Neural cell (in vitro differentiated cells): Measurements from ENCODE around the gene SLC1A2. TPM values are rescaled to one million over a fixed set of nuclear protein-coding genes. Genes with fewer than 3 reads are reported as not detected.

ENCODE experiments used
- H2AFZ ChIP-seq: fragments of 200-600, 300-800 bp; sonication (generic), shearing (Covaris generic); 2 replicates; pipeline ENCODE4 v1.6.0; 2014; ENCODE audit warnings: low read depth, mild to moderate bottlenecking, antibody characterized with exemption, low read length, moderate library complexity
- H3F3A ChIP-seq: fragments of 200-600 bp; shearing (Covaris generic); 2 replicates; pipeline ENCODE4 v1.6.1; 2016; ENCODE audit warnings: mild to moderate bottlenecking, moderate library complexity, mixed read lengths, antibody characterized with exemption, low read length; ENCODE audit not compliant: insufficient read depth, poor library complexity, severe bottlenecking
- H3K27ac ChIP-seq: fragments of 200-600, 300-800 bp; sonication (generic), shearing (Covaris generic); 2 replicates; pipeline ENCODE4 v1.5.1; 2014; ENCODE audit warnings: mild to moderate bottlenecking, low read length, moderate library complexity
- H3K27me3 ChIP-seq: fragments of 300-800, 200-600 bp; sonication (generic), shearing (Covaris generic); 2 replicates; pipeline ENCODE4 v1.6.0; 2014; ENCODE audit warnings: mild to moderate bottlenecking, low read depth, low read length, moderate library complexity; ENCODE audit not compliant: insufficient read depth
- H3K36me3 ChIP-seq: fragments of 300-800, 200-600 bp; sonication (generic), shearing (Covaris generic); 2 replicates; pipeline ENCODE4 v1.5.1; 2014; ENCODE audit warnings: mild to moderate bottlenecking, antibody characterized with exemption, low read length, moderate library complexity; ENCODE audit not compliant: insufficient read depth
- H3K4me2 ChIP-seq: fragments of 300-800, 200-600 bp; sonication (generic), shearing (Covaris generic); 2 replicates; pipeline ENCODE4 v1.6.0; 2014; ENCODE audit warnings: mild to moderate bottlenecking, low read length
- H3K4me3 ChIP-seq: fragments of 300-800, 200-600 bp; sonication (generic), shearing (Covaris generic); 2 replicates; pipeline ENCODE4 v1.5.1; 2014; ENCODE audit warnings: mild to moderate bottlenecking, low read length, moderate library complexity
- H3K79me2 ChIP-seq: fragments of 200-600 bp; shearing (Covaris generic); replicated peaks from 2 replicates; pipeline ENCODE4 v1.6.0; 2014; ENCODE audit warnings: mild to moderate bottlenecking, low read length, moderate library complexity; ENCODE audit not compliant: insufficient read depth
- H3K9ac ChIP-seq: fragments of 300-800, 200-600 bp; sonication (generic), shearing (Covaris generic); 2 replicates; pipeline ENCODE4 v1.6.1; 2016; ENCODE audit warnings: mild to moderate bottlenecking, low read length, mixed read lengths
- H3K9me2 ChIP-seq: fragments of 200-600 bp; shearing (Covaris generic); 2 replicates; pipeline ENCODE4 v1.6.1; 2016; ENCODE audit warnings: mild to moderate bottlenecking, low read length, mixed read lengths; ENCODE audit not compliant: insufficient read depth
- H3K9me3 ChIP-seq: fragments of 200-600, 300-800 bp; sonication (generic), shearing (Covaris generic); 2 replicates; pipeline ENCODE4 v1.6.1; 2016; ENCODE audit warnings: mild to moderate bottlenecking, mixed run types, low read length, moderate library complexity, mixed read lengths
- H4K20me1 ChIP-seq: fragments of 200-600 bp; shearing (Covaris generic); 2 replicates; pipeline ENCODE4 v1.6.1; 2016; ENCODE audit warnings: mild to moderate bottlenecking, mixed run types; ENCODE audit not compliant: insufficient read depth
- EP300 ChIP-seq: fragments of 450-650 bp; conservative IDR thresholded peaks from 2 replicates; pipeline ENCODE4 v1.6.1; 2014; ENCODE audit warnings: antibody characterized with exemption, mild to moderate bottlenecking, moderate library complexity; ENCODE audit not compliant: poor library complexity, severe bottlenecking
- EZH2 ChIP-seq: fragments of 200-600, 300-800 bp; shearing (Covaris generic), sonication (generic); IDR thresholded peaks from 2 replicates; pipeline ENCODE4 v1.6.1; 2014; ENCODE audit warnings: antibody characterized with exemption, low read length, borderline replicate concordance, mild to moderate bottlenecking; ENCODE audit not compliant: insufficient read depth, poor library complexity, severe bottlenecking
- MXI1 ChIP-seq: fragments of 450-650 bp; conservative IDR thresholded peaks from 2 replicates; pipeline ENCODE4 v1.6.1; 2014; ENCODE audit warnings: antibody characterized with exemption, mild to moderate bottlenecking; ENCODE audit not compliant: poor library complexity, severe bottlenecking
- POLR2AphosphoS5 ChIP-seq: IDR thresholded peaks from 2 replicates; pipeline ENCODE4 v1.6.1; 2012
- RAD21 ChIP-seq: fragments of 450-650 bp; conservative IDR thresholded peaks from 2 replicates; pipeline ENCODE4 v1.6.1; 2014; ENCODE audit warnings: antibody characterized with exemption, mild to moderate bottlenecking, moderate library complexity
- SMC3 ChIP-seq: fragments of 450-650 bp; conservative IDR thresholded peaks from 2 replicates; pipeline ENCODE4 v1.6.1; 2014; ENCODE audit warnings: antibody characterized with exemption, mild to moderate bottlenecking, moderate library complexity; ENCODE audit not compliant: poor library complexity
- TAF1 ChIP-seq: IDR thresholded peaks from 2 replicates; pipeline ENCODE4 v1.6.1; 2012; ENCODE audit warnings: low read depth
- polyA plus RNA-seq: library from polyadenylated mRNA; depleted of rRNA; stranded (reverse); fragments of >200 nt; gene quantifications from 2 replicates; pipeline ENCODE4 v1.2.3, GENCODE V29; 2014
- TF ChIP-seq, protein P1 (sequence below): IDR thresholded peaks from 2 replicates; pipeline ENCODE4 v1.6.1; 2012; ENCODE audit warnings: borderline replicate concordance
- TF ChIP-seq, protein P2 (sequence below): fragments of 450-650 bp; IDR thresholded peaks from 2 replicates; pipeline ENCODE4 v1.5.1; 2014; ENCODE audit warnings: antibody characterized with exemption, mild to moderate bottlenecking, moderate library complexity; ENCODE audit not compliant: poor library complexity, severe bottlenecking

The SLC1A2 gene
- polyA plus RNA-seq, 1 donor from 2014 or later: 134 TPM

DNA sequence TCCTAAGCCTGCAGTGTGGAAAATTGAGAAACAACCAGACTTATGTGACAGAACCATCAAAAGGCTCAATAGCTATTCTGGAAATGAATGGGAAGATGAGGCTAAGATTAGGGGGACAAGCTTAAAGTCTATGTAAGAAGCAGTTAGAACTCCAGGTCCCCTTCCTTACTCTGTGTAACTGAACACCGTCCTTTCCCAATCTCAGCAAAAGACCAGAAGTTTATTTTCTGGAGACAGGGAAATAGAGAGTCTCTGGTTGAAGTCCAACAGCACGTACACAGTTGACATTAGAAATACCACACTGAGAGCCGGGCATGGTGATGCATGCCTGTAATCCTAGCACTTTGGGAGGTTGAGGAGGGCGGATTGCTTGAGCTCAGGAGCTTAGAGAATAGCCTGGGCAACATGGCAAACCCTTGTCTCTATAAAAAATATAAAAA lies 186.4 kb downstream of the SLC1A2 start:
- Histone ChIP-seq H4K20me1 (no peaks in the 10 kb centered on the region), H3K36me3 (no peaks in the 10 kb centered on the region), H3K9me3 (no peaks in the 10 kb centered on the region), H3K9ac (no peak overlapping the region), H3K79me2 (no peaks in the 10 kb centered on the region), H2AFZ (no peak overlapping the region), H3K27ac (no peak overlapping the region), H3F3A (no peaks in the 10 kb centered on the region), H3K9me2 (no peaks in the 10 kb centered on the region), H3K4me3 (no peak overlapping the region), H3K27me3 (no peaks in the 10 kb centered on the region), H3K4me2 (no peak overlapping the region)
- no peak for TF ChIP-seq EP300
- no peak for TF ChIP-seq TAF1
- no peak for TF ChIP-seq SMC3
- TF ChIP-seq MXI1: no peak
- no peak for TF ChIP-seq RAD21
- TF ChIP-seq, protein P1, sequence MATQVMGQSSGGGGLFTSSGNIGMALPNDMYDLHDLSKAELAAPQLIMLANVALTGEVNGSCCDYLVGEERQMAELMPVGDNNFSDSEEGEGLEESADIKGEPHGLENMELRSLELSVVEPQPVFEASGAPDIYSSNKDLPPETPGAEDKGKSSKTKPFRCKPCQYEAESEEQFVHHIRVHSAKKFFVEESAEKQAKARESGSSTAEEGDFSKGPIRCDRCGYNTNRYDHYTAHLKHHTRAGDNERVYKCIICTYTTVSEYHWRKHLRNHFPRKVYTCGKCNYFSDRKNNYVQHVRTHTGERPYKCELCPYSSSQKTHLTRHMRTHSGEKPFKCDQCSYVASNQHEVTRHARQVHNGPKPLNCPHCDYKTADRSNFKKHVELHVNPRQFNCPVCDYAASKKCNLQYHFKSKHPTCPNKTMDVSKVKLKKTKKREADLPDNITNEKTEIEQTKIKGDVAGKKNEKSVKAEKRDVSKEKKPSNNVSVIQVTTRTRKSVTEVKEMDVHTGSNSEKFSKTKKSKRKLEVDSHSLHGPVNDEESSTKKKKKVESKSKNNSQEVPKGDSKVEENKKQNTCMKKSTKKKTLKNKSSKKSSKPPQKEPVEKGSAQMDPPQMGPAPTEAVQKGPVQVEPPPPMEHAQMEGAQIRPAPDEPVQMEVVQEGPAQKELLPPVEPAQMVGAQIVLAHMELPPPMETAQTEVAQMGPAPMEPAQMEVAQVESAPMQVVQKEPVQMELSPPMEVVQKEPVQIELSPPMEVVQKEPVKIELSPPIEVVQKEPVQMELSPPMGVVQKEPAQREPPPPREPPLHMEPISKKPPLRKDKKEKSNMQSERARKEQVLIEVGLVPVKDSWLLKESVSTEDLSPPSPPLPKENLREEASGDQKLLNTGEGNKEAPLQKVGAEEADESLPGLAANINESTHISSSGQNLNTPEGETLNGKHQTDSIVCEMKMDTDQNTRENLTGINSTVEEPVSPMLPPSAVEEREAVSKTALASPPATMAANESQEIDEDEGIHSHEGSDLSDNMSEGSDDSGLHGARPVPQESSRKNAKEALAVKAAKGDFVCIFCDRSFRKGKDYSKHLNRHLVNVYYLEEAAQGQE: no peak
- TF ChIP-seq, protein P2, sequence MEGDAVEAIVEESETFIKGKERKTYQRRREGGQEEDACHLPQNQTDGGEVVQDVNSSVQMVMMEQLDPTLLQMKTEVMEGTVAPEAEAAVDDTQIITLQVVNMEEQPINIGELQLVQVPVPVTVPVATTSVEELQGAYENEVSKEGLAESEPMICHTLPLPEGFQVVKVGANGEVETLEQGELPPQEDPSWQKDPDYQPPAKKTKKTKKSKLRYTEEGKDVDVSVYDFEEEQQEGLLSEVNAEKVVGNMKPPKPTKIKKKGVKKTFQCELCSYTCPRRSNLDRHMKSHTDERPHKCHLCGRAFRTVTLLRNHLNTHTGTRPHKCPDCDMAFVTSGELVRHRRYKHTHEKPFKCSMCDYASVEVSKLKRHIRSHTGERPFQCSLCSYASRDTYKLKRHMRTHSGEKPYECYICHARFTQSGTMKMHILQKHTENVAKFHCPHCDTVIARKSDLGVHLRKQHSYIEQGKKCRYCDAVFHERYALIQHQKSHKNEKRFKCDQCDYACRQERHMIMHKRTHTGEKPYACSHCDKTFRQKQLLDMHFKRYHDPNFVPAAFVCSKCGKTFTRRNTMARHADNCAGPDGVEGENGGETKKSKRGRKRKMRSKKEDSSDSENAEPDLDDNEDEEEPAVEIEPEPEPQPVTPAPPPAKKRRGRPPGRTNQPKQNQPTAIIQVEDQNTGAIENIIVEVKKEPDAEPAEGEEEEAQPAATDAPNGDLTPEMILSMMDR: no peak
- TF ChIP-seq POLR2AphosphoS5: no peak
- no peak for TF ChIP-seq EZH2

DNA sequence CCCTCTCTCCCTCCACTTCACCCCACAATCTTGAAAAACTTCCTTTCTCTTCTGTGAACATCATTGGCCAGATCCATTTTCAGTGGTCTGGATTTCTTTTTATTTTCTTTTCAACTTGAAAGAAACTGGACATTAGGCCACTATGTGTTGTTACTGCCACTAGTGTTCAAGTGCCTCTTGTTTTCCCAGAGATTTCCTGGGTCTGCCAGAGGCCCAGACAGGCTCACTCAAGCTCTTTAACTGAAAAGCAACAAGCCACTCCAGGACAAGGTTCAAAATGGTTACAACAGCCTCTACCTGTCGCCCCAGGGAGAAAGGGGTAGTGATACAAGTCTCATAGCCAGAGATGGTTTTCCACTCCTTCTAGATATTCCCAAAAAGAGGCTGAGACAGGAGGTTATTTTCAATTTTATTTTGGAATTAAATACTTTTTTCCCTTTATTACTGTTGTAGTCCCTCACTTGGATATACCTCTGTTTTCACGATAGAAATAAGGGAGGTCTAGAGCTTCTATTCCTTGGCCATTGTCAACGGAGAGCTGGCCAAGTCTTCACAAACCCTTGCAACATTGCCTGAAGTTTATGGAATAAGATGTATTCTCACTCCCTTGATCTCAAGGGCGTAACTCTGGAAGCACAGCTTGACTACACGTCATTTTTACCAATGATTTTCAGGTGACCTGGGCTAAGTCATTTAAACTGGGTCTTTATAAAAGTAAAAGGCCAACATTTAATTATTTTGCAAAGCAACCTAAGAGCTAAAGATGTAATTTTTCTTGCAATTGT lies 188.1 kb downstream of the SLC1A2 start:
- Histone ChIP-seq H2AFZ (no peak overlapping the region), H3K9me3 (no peaks in the 10 kb centered on the region), H4K20me1 (no peaks in the 10 kb centered on the region), H3K9ac (no peak overlapping the region), H3K79me2 (no peaks in the 10 kb centered on the region), H3K27ac (no peak overlapping the region), H3K4me3 (no peak overlapping the region), H3K4me2 (no peak overlapping the region), H3F3A (no peaks in the 10 kb centered on the region), H3K27me3 (no peaks in the 10 kb centered on the region), H3K36me3 (no peaks in the 10 kb centered on the region), H3K9me2 (no peaks in the 10 kb centered on the region)
- TF ChIP-seq TAF1 (no peak), POLR2AphosphoS5 (no peak), MXI1 (no peak), SMC3 (no peak), RAD21 (no peak), EP300 (no peak)
- TF ChIP-seq, protein P1: no peak
